IPS-NIHi11 (cell line): ENCODE data around the gene MEGF6.

ENCODE experiments used
- DNase-seq: peaks from one replicate; pipeline ENCODE4 v3.0.0; 2012; ENCODE audit warnings: mixed read lengths, low spot score

The MEGF6 gene

DNA sequence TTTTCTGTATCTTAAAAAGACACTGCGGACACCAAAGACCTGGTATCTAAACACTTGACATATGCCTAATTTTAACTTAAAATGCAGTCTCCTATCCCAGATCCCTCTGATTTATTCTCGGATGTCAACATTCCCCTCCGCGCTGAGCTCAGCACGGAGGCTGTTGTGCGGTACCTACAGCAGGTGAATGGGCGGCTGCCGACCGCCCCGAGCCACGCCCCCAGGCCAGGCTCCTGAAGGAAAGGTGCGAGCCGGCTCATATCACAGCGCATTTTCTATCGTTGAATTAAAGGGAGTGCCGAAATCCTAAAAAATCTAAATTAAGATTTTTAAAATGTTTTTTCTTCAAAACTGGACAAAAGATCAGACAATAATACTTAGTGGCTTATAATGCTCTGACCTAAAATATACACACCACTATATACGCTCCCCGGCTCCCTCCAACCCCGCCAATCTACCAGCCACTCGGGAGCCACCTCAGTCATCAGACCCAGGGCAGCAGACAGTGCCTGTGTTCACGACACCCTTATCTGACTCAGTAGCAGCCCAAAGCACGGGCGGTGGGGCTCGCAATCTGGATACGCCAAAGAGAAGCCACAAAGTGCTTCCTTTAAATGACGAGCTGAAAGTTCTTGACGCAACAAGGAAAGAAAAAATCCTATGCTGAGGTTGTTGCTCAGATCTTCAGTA is 34.5 kb upstream of the MEGF6 start:
- no peak for DNase-seq

DNA sequence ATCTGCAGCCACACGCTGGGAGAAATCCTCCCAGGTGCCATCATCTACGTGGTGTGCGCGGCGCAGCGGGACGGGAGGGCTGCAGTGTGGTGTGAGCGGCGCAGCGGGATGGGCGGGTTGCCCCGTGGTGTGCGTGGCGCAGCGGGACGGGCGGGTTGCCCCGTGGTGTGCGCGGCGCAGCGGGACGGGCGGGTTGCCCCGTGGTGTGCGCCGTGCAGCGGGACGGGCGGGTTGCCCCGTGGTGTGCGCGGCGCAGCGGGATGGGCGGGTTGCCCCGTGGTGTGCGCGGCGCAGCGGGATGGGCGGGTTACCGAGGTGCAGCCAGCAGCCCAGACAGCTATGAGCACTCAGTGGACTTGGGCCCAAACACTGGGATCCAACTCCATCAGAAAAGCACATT is 33.9 kb upstream of the MEGF6 start:
- DNase-seq, result no peak

DNA sequence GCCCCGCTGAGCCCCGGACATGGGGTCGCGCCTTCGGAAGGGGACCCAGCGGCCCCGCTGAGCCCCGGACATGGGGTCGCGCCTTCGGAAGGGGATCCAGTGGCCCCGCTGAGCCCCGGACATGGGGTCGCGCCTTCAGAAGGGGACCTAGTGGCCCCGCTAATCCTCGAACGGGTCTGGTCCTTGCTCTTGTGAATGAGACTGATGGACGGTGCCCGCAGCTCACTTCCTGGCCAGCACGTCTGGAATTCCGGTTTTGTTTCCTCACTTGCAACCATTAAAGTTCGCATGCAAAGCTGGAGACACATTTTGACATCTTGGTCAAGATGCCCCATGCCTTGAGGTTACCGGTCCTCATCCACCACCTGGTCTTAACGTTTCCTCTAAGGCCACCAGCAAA is 33.0 kb upstream of the MEGF6 start:
- no peak for DNase-seq

DNA sequence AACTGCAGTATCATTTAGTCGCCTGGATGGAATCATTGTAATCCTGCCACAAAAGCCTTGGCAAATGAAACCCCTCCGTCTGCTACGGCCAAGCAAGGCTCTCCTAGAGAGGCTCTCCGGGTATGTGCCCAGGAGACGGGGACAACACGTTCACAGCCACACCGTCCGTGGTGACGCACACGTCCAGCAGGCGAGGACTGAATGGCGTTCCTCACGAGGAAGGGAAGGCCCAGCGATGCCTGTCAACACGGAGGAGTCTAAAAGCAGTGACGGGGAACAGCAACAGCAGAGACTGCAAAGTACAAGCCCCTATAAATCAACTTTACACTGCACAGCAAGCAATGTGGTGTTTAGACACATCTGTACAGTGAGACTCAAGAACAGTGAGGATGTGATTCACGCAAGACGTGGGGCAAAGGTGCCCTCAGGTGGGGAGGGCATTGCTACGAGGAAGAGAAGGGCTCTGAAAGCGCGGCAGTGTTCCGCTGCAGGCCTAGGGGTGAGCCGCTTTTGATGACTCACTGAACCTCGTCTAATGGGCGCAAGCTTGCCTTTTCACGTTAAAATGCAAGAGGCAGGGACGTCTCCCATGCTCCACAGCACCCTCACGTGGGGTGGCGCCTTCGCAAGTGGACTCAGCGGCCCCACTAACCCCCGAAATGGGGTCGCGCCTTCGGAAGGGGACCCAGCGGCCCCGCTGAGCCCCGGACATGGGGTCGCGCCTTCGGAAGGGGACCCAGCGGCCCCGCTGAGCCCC is 31.8 kb upstream of the MEGF6 start:
- no peak for DNase-seq

DNA sequence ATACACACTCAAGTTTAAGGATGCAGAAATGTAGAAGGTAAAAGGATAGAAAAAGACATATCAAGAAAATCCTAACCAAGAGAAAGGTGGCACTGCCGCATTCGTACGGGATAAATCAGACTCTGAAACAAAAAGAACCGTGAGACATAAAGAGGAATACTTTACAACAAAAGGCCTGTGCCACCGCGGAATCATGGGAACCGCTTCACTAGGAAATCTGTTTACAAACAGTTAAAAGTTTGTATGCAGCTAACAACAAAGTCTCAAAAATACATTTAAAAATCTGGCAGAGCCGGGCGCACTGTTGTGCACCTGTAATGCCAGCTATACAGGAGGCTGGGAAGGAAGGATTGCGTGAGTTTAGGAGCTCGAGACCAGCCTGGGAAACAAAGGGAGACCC is 30.5 kb upstream of the MEGF6 start:
- DNase-seq, result no peak

DNA sequence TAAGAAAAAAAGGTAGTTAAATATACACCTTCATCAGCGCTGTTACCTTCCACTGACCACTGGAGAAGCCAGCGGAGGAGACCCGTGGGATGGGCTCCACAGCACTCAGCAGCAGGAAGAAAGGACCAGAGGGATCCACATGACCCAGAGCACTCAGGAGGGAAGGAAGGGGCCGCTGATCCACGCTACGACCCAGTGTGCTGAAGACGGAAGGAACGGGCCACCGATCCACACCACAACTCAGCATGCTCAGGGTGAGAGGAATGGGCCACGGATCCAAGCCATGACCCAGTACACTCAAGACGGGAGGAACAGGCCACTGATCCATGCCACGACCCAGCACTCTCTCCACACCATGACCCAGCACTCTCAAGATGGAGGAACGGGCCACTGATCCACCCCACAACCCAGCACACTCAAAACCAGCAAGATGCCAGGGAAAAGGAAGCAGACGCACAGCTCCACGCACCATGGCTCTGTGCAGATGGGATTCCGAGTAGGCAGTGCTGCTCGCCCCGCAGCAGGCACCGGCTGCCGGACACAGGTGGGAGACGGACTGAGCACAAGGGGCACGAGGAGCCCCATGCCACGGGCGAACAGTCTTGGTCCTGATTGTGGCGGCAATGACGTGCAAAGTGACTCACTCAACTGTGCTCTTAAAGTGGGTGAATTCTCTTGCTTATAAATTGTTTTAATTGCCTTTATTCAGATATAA is 29.9 kb upstream of the MEGF6 start:
- DNase-seq, result no peak

DNA sequence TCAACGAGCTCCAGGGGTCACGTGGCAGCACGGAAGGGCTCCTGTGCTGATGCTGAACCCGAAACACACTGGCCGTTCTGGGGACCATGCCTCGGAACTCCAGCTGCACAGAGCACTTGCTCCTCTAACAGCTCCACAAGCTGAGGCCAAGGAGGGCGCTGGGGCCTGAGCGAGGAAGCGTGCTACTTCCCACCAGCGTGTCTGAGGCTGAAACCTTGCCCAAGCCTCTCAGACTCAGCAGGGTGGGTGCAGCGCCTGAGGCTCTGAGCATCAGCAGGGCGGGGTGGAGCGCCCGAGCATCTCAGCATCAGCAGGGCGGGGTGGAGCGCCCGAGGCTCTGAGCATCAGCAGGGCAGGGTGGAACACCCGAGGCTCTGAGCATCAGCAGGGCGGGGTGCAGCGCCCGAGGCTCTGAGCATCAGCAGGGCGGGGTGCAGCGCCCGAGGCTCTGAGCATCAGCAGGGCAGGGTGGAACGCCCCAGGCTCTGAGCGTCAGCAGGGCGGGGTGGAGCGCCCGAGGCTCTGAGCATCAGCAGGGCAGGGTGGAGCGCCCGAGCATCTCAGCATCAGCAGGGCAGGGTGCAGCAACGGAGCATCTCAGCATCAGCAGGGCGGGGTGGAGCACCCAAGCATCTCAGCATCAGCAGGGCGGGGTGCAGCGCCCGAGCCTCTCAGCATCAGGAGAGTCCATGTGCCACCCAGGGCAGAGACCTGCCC is 29.0 kb upstream of the MEGF6 start:
- no peak for DNase-seq

DNA sequence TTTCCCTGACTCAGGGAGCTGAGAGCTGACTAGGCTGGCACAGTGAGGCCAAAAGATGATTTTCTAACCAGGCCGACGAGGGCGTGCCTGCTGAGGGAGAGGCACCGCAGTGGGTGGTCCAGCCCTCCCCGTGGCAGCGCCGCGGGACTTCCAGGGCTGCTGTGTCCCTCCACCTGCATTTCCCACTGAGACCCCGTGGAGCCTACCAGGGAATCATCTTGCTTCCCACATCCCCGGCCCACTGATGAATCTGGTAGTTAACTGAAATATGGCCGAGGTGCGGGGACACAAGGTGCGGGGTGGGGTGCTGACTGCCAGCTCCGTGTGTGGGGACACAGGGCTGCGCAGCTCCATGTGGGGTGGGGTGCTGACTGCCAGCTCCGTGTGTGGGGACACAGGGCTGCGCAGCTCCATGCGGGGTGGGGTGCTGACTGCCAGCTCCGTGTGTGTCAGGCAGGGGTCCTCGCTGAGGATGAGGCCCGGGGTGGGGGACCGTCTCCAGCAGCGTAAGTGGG is 28.1 kb upstream of the MEGF6 start:
- DNase-seq, result no peak

DNA sequence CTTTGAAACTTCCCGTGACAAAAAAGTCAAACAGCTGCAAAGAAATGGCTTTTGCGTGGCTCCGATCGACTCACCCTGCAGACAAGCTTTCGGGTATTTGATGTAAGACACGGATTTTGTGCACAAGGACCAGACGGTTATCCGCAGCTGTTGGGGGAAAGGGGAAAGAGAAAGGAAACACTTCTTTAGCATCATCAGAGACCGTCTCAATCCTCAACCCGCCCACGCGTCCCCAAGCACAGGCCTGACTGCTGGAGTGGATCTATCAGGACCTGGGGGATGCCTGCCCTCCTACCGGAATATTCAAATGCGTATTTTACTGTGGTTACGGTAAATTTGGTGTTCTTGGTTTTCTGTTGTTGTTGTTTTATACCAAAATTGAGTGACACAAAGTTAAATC is 27.4 kb upstream of the MEGF6 start:
- no peak for DNase-seq

DNA sequence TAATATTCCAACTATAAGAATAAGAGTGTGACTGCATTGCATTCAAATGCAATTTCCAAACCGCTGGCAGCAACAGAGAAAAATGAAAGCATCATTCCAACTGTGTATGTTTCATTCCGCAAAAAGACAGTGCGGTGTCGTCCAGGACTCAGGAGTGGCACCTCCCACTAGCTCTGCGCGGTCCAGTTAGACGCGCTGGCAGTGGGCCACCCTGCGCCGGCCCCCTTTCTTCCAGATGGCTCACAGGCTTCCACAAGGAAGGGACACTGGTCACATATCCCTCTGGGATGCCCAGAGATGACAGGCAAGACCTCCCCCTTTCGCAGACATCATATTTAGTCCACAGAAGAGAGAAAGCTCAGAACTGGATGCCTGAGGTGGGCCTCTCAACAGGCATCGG is 26.7 kb upstream of the MEGF6 start:
- no peak for DNase-seq

DNA sequence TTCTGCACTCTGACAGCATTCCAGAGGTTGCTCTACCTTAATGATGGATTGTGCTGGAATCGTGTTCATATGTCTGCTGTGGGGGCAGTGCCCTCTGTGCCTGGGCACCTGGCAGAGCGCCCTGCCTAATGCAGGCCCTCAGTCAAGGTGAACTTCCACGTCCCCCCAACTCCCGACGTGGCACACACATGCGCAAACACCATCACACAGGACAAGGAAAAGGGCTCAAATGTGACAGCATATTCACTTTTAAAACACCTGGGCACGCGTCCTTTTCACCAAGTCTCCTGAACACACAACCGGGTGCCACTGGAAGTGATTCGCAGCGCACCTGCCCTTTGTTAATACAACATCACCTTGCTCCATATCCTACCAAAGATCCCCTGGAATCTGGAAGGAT is 25.2 kb upstream of the MEGF6 start:
- DNase-seq, result no peak

DNA sequence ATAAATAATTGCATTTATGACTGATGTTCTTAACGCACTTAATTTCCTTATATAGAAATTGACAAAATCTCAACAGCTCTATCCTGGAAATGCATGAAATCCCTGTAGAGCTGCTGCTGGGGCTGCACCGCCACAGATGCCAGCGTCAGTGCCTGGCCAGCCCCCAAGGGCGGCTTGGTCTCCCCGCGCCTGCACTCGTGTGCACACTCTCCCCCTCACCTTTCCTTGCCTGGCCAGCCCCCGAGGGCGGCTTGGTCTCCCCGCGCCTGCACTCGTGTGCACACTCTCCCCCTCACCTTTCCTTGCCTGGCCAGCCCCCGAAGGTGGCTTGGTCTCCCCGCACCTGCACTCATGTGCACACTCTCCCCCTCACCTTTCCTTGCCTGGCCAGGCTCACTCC is 24.8 kb upstream of the MEGF6 start:
- DNase-seq, result no peak

DNA sequence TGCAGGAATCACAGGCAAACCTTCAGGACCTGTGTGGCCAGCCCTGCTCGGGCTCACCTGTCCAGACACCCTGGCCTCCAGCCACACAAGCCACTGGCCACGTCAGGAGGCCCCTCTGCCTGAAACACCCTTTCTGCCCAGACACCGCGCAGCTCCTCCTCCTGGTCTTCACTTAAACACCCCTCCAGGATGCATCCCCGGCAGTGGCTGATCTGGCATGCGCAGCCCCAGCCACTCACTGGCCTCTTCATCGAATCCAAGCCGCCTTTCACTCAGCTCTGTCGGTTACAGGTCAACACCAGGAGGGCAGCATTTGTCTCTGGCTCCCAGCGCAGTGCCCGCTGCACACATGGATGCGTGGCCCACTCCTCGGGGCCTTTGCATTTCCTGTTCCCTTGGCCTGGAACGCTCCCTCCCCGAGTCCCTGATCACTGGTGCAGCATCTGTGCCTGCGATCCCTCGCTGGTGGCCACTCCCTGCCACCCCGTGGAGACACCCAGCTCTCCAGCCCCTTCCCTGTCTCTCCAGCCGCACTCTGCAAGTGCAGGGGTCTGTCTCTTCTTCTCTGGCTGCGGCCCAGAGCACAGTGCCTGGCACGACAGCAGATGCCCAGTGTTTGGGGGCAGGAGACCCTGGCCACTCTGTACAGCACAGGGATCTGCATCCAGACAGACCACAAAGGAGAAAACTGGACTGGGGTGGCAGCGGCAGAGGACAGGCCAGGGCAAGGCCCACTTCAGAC is 22.9 kb upstream of the MEGF6 start:
- DNase-seq, result no peak

DNA sequence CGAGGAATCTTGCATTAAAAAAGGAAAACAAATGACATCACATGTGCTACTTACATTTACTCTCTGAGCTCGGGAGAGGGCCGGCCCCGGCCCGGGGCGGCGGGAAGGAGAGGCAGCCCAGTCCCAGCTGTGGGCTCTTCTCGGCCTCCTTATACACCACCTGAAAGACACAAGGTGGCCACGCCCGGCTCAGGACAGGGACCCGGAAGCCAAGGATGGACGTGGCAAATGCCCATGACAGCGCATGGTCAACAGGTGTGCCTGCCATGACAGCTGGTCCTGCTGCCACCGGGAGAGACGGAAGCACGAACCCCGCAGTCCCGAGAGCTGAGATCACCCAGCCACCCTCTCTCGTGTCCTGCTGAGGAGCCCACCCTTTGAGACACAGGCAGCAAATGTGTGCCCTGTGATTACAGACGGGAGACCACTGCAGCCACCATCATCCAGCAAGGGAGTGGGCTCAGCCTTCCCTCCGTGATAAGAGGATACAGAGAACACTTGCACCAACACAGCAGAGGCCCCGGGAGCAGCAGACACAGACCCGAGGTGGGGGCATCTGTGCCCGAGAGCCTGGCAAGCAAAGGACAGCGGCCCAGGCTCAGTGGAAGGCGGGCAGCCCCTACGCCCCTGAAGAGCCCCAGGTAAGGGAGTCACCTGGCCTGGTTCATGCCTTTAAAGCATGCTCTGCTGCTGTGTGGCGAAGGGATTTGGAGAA is 22.2 kb upstream of the MEGF6 start:
- no peak for DNase-seq

DNA sequence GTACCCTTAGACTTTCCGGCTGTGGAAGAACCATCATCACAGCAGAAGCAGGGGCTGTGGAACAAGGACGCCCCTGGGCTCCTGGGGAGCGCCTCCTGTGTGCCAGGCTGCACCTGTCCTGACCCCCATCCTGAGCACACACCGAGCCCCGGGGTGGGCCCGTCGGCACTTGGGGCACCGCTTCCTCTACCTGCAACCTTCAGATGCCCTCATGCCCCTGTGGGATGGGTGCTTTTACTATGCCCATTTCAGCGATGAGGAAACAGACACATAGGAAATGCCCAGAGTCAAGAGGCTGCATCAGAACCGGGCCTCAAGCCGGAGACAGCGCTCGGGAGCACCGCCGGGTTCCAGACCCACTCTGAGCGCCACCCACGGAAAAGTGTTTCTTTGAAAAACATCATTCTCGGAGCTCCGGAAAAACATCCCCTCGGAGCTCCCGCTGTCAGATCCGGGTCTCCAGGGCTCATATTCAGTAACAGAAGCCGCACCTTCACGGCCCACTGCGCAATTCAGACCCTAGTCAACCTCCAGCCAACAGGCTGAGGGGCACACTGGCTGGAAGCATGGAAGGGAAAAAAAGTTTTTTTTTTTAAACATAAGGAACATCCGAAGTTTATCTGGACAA is 21.5 kb upstream of the MEGF6 start:
- DNase-seq, result no peak

DNA sequence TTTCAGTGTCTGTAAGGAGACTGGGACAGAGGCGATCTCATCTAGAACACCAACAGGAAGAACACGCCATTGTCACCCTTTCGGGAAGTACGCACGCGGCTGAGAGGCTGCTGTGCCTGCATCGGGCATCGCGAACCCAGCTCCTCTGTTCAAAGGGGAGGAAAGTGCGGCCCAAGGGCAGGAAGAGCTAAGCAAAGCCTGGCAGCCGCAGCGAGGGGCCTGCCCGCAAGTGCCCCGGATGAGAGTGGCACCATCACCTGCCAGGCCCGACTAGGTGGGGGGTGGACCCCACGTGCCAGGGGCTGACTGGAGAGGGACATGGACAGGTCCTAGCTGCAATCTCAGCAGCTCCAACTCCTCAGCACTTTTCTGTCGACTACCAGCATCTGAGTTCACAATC is 21.0 kb upstream of the MEGF6 start:
- DNase-seq, result no peak

DNA sequence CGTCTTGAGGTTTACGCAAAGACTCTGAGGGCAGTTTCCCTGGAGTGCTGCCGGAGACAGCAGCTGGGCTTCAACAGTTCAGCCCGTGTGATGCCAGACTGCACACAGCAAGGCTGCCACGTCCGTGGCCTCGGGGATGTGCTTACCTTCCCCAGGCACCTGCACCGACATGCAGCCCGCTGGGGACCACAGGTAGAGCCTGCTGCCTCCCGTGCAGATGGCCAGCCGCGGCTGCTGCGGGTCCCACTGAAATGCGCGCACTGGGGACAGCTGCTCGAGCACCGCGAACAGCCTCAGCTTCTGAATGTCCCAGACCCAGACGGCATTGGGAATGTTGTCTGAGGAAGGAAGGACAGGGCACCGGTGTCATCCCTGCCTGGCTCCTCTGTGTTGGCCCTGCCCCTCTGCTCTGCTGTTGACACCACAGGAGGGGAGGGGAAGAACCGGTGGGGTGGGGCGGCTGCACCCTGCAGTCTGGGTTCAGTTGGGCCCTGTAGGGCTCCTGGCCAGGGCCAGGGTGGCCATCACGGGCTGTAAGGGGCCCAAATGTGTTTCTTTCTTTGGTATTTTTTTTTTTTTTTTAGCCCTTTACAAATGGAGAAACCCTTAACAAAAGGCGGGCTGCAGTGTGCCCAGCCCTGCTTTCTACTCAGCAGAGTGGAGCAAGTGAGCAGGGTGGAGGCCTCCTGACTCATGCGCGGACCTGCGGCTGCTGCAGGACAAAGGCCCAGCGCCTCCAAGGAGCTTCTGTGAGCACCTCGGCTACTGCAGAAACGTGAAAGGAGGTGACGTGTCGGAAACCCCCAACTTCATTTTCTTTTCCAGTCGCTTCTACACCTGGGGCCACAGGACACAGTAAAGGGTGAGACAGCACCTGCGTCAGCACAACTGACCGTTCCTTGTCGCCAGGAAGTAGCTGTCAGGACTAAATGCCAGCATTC is 20.3 kb upstream of the MEGF6 start:
- DNase-seq, result peak; percentile 48

DNA sequence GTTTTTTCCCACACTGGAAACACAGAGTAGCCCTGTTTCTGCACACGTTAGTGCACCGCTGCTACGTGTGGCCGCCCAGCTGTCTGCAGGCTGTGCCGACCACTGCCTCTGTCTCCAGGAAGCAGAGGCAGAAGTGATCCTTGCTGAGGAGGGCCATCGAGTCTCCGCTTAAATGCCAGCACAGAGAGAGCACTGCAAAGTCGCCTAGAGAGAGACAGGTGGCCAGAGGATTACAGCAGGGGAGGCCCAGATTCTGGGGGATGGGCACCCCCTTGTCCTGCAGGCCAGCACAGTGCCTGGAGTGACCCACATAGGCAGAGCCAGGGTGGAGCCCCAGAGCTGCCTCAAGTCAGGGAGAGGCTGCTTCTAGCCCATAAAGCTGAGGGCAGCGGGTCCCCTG is 19.6 kb upstream of the MEGF6 start:
- DNase-seq, result no peak

DNA sequence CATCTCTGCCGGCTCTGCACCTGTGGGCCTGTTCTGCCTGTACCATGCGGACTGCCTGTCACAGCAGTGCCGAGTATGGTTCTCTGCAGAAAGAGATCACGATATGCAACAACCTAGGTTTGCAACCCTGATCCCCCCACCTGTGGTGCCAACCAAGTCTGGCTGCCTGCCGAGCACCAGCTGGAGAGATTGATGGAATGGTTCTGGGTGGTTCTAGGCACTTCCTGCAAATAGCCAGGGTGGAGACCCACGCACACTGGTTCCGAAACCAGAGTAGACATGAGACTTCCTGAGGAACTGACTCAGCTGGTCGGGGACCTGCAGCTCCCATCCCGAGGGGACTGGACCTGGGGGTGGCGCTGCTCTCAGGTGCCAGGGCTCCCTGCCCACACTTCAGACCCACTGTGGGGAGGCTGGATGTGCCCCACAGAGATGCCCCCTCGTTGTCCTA is 18.9 kb upstream of the MEGF6 start:
- DNase-seq, result no peak
